ENCODE data around the gene HDAC5. TPM values are rescaled to one million over a fixed set of nuclear protein-coding genes. Genes with fewer than 3 reads are reported as not detected.
"Not testable (repeated sequence)": the region's sequence is repeated elsewhere in the genome, so short reads cannot be mapped to it uniquely, and the experiment has no call there.

The HDAC5 gene
- polyA plus RNA-seq (2013, experiment 1 of 2; ENCODE audit: insufficient read length) = 92.0 TPM
- 81.0 TPM for polyA plus RNA-seq (2013, experiment 2 of 2; ENCODE audit: insufficient read length)

DNA sequence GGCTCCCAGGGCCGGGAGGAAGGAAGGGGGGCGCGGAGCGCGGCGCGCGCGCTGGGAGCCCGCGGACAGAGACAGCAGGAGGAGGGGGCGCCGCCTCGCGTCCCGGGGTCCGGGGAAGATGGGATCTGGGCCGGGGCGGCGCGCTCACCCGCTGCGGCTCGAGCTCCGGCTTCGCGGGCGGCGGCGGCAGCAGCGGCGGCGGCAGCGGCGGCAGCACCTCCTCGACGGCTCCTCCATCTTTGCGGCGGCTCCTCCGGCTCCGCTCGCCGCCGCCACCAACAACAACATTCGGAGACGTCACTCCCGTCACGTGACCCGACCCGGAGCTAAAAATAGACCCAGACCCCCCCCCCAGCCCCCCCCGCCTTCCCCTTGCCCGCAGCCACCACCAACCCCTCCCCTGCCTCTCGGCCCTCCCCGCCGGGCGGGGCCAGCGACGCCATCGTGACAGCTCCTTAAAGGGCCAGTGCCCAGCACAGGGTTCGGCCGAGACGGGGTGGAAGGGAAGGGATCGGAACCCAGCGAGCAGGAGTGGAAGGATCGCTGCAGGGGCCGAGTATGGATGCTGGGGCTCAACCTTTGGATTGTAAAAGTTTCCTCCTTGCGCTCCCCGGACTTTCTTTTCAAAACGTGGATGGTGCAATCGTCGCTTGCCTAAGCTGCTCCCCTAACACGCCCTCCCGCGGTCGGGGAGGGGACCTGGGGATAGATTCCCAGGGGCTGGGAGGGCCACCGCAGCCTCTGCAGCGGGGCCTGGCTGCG lies at the start of gene HDAC5:
Gene HDAC5 (minus strand): TSS at position 286 of the 762 bp plus-strand sequence. CDS start 6,126 bp downstream, outside the sequence.
- DNase-seq = peak; percentile 96

DNA sequence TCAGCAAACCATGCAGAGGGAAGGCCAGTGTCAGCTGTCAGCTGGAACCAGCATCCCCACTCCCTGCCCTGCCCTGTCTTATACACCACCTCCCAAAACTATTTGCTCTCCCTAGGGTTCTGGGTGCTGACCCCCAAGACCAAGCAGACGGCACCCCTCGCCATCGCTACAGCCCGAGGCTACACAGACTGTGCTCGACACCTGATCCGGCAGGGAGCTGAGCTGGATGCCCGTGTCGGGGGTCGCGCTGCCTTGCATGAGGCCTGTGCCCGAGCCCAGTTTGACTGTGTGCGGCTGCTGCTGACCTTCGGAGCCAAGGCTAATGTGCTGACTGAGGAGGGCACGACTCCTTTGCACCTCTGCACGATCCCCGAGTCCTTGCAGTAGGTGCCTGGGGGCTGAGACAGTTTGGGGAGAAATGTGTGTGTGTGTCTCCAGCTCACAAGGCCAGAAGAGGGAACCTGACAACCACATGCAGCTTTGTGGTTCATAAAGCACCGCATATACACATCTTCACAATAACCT lies 48.6 kb upstream of the HDAC5 start:
- no peak for DNase-seq

DNA sequence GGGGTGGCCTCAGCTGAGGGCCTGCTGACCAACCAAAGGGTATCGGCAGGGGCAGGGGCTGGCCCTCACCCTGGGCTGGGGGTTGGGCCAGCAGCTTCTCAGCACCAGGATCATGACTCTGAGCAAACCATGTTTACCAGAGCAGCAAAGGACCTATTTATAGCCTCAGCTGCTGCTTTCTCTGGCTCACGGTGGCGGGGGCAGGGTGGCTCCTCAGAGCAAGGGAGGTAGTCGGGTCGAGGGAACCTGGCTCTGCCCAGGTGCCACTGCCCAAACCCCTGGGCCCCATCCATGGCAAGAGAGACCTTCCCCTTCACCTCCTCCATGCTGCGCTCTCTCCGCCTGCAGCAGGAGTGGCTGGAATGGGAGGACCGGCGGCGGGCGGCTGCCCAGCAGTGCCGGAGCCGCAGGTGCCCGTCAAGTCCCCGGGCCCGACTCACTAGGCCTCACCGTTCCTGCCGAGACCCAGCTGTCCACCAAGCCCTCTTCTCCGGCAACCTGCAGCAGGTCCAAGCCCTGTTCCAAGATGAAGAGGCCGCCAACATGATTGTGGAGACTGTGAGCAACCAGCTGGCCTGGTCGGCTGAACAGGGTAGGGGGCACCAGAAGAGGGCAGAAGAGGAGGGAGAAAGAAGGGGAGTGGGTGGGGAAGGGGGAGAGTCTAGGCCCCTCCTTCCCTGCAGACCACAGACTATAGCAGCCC lies 47.2 kb upstream of the HDAC5 start, which contains the start of gene ASB16:
Gene ASB16 (plus strand): TSS at position 206 of the 703 bp plus-strand sequence. CDS start 86 bp downstream, at position 292.
- peak; percentile 18 for DNase-seq

DNA sequence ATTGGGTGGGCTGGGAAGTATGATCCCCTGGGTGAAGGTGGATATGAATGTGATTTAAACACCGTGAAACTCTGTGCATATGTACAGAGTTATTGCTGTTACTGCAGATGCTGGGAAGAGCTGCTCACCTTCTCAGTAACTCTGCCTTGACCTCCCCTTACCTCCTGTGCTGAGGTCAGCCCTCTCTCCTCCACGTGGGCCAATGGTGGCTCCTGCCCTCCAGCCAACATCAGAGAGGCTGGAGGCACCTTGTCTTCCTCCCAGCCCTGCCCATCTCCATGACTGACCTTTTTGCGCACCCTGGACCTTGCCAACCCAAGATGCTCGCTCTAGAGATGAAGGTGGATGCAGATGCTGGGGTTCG lies 46.7 kb upstream of the HDAC5 start:
- DNase-seq = no peak

DNA sequence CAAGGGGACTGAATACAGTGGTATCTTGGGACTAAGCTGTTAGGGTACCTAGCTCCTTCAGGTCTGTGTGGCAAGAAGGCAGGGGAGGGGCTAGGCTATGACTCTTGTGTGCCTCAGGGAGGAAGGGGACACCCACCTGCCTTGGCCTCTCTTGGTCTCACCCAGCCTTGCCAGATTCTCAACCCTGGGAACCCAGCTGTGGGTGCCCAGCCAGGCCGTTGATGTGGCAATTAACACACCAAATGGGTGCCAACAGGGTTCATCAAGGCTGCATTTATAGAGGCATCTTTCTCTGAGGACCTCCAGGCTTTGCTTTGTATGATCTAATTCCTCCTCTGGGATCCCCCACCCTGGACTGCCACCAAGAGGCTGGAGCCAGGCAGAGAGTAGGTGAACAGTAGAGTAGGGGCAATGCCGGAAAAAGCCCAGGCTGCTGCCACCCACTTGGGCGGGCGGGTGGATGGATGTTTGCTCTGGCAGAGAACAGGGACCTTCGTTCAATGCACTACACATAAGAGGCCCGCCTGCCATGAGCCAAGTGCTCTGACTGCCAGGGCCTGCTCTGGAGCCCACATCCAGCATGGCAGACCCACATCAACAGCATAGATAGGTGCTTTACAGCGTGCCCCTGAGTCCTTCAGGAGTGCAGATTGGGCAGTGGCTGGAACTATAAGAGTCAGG lies 43.9 kb upstream of the HDAC5 start:
- no peak for DNase-seq

DNA sequence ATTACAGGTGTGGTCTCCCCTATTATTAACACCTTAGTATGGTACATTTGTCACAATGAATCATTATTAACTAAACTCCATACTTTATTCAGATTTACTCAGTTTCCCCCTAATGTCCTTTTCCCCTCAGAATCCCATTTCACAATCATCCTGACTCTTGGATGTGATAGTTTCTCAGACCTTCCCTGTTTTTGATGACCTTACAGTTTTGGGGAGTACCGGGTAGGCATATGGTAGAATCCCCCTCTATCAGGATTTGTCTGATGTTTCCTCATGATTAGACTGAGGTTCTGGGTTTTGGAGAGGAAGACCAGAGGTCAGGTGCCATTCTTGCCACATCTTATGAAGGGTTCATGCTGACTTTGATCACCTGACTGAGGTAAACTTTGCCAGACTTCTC lies 41.0 kb upstream of the HDAC5 start:
- no peak for DNase-seq

DNA sequence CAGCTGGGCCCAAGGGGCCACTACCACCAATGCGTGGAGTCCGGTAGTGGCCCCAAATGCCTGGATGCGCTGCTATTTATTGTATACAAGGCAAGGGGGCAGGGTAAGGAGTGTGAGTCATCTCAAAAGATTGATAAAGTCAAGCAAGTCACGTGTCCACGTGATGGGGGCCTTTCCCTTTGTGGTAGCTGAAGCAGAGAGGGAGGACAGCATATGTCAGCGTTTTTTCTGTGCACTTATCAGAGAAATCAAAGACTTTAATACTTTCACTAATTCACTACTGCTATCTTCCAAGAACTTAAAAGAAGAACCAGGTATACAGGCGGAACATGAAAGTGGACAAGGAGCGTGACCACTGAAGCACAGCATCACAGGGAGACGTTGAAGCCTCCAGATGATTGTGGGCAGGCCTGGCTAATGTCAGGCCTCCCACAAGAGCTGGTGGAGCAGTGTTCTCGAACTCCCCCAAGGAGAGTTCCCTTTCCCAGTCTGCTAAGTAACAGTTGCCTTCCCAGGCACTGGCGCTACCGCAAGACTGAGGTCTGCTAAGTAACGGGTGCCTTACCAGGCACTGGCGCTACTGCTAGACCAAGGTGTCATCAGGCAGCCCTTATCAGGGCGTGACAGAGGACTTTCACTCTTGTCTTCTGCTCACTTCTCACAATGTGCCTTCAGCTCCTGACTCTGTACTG lies 36.2 kb upstream of the HDAC5 start:
- no peak for DNase-seq

DNA sequence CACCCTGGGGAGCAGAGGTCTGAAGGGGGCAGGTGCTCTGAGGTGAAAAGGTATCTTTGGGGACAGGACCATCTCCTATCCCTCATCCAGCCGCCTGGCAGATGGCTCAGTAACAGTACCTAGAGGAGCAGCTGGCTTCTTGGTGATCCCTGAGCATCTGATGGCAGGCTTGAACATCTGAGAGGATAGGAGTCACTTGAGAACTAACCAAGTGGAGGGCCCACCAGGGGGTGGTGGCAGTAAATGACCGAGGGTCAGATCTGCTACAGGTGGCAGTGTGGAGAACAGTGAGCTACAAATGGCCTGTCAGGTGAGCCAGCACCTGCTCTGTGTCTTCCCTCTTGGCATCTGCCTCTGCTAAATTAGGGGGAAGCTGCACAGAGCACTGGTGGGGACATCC lies 32.0 kb upstream of the HDAC5 start:
- no peak for DNase-seq

DNA sequence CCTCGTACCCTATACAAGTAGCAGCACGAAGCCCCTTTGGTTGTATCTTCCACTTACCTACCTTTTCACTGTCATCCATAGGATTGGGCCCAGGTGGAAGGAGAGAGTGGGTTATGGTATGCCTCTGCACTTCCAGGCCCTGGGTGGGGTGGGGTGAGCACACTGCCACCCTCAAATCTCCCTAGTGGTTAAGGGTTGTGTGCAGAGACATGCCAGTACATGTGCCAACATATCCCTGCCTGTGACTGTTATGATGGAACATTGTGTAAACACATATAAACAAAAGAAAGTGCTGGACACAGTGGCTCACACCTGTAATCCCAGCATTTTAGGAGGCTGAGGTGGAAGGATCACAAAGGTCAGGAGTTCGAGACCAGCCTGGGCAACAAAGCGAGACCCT lies 29.4 kb upstream of the HDAC5 start:
- DNase-seq = no peak

DNA sequence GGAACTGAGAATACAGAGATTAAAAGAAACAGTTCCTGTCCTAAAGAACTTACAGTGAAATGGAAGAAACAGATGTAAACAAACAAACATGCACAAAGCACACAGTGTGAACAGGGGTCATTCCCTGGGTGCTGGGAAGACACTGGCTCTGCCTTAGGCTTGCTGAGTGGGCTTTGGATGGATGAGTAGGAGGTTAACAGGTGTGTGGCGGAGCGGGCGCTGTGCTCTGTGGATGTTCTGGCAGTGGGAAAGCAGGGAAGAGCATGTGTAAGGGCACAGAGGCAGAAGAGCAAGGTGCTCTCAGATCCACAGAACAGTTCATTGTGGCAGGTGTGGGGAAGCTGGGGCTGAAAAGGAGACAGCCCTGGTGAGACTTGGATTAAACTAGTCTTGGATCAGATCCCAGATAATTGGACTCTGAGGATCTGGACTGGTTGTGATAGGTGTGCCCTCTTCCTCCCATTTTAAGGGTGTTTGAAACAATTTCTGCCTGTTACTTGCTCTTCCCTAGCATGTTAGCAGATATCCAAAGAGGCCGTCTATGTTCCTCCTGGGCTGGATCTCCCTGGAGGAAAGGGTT lies 26.4 kb upstream of the HDAC5 start:
- DNase-seq = no peak

DNA sequence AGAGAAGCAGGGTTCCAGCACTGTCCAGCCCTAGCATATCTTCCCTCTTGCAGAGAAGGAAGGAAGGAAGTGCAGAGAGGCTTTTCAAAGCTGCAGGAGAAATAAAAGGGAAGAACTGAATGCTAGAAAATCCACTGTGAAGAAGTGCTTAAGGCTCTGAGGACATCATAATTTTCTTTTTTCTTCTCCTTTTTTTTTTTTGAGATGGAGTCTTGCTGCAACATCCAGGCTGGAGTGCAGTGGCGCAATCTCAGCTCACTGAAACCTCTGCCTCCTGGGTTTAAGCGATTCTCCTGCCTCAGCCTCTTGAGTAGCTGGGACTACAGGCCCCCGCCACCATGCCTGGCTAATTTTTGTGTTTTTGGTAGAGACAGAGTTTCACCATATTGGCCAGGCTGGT lies 25.6 kb upstream of the HDAC5 start:
- not testable (repeated sequence) for DNase-seq

DNA sequence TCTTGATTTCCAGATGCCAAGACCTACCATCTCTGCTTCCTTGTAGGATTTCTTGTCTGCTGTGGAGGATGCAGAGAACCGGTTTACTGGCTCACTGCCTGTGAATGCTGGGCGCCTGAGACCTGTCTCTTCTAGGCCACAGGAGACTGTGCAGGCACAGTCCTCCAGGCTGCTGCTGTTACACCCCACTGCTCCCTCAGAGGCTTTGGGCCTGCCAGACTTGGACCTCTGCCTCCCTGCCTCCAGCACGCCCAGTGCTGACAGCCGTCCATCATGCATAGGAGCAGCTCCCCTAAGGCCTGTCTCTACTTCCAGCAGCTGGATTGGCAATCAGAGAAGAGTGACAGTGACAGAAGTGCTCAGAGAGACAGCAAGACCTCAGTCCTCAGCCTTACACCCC lies 24.4 kb upstream of the HDAC5 start:
- no peak for DNase-seq

DNA sequence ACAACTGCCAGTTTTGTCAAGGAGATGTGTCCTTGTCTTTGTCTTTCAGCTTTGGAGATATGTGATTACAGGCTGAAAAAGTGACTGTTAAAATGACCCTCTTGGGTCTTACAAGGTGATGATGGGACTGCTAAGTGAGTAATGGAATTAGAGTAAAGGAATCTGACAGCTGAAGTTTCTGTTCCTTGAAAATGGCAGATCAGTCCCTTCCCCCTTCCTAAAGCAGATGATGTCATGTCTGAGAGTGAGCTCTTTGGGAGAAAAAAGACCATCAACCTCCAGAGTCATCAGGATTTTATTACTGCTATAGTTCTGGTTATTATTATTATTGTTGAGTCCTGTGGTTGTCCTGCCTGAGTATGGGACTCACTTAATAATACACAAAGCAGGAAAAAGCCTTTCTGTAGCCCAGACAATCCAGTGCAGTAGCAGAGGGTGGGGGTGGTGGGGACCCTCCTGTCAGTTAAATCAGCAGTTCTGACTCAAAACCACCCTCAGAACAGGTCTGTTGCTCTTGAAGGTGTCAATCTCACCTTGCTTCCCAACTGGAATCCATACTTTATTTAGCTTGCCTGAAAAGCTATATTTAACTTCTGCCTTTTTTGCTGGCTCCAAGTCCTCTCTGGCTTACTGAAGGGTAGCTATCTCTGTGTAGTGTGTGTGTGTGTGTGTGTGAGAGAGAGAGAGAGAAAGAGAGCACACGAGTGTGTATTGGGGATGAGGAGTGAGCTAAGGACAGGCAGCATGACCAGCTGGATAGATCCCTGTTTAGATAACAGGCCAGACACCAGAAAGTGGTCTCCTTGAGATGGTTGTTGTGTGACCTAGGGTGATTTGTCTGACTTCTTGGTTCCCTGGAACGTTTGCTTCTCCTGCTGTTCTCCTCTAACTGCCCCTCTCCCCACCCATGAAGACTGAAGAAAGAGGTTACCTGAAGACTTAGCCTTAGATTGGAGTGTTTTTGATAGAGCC lies 23.2 kb upstream of the HDAC5 start:
- DNase-seq = no peak

DNA sequence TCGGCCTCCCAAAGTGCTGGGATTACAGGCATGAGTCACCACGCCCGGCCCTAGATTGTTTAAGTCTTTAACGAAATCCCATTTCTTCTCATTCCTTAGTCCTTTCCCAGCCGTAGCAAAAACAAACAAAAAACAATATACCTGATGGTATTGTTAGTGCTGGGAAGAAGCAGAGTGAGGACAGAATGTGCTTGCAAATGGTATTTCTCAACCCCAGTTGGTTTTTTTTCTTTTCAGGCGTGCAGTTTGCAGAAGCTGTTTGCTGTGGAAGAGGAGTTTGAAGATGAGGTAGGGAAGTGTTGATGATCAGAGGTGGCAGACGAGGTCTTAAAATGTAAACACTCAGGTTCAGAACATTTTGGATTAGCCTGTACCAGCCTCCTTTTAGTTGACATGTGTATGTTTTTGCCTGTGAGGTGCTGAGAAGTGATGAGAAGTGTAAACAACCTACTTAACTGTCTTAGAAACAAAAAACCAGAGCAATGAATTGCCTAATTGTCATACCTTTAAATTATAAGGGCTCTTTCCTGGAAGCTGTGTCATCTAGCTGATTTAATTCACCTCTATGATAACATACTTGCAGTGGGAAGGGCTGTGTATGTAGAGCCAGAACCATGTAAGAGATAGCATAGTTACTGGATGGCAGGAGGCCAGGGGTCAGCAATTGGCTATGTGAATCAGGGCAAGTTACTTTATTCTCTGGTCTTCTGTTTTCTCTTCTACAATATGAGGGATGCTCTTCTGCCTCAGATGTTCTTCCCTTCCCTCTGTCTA lies 21.7 kb upstream of the HDAC5 start:
- DNase-seq = no peak

DNA sequence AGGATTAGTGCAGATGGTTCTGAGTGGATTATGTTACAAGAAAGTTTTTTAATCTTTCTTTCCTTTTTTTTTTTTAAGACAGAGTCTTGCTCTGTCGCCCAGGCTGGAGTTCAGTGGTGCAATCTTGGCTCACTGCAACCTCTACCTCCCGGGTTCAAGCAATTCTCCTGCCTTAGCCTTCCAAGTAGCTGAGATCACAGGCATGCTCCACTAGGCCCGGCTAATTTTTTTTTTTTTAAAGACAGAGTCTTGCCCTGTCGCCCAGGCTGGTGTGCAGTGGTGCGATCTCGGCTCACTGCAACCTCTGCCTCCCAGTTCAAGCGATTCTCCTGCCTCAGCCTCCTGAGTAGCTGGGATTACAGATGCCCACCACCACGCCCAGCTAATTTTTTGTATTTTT lies 20.5 kb upstream of the HDAC5 start:
- not testable (repeated sequence) for DNase-seq

DNA sequence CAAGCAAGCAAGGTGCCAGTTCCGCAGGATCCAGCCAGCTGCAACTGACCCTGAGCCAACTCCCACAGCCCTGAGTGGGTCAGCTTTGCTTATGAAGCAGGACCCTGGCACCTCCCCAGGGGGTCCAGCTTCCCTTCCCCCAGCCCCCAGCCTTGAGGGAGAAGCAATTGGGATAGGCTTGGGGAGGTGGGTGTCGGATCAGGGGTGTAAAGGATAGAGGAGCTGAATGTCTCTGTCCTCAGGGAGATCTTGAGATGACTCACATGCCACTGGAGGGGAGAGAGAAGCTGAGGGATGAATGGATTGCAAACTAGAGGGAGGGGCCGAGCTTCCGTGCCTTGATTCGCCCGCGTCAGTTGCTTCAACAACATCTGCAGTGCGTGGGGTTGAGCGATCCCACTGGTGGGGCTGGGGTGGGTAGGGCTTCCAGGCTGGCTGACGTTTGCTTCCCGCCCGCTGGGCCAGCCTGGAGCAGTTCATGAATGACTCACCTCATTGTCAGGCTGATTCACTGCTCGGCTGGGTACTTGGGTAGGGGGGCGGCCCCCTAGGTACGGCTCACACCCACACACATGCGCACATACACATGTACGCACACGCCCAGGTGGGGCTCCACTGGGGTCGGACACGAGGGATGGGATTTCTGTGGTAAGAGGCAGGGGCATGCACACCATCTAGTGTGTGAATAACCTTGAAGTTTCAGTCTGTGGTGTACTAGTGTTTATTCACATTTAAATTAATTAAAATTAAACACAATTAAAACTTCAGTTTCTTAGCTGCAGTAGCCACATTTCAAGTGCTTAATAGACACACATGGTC lies 14.7 kb upstream of the HDAC5 start:
- peak; percentile 99 for DNase-seq

DNA sequence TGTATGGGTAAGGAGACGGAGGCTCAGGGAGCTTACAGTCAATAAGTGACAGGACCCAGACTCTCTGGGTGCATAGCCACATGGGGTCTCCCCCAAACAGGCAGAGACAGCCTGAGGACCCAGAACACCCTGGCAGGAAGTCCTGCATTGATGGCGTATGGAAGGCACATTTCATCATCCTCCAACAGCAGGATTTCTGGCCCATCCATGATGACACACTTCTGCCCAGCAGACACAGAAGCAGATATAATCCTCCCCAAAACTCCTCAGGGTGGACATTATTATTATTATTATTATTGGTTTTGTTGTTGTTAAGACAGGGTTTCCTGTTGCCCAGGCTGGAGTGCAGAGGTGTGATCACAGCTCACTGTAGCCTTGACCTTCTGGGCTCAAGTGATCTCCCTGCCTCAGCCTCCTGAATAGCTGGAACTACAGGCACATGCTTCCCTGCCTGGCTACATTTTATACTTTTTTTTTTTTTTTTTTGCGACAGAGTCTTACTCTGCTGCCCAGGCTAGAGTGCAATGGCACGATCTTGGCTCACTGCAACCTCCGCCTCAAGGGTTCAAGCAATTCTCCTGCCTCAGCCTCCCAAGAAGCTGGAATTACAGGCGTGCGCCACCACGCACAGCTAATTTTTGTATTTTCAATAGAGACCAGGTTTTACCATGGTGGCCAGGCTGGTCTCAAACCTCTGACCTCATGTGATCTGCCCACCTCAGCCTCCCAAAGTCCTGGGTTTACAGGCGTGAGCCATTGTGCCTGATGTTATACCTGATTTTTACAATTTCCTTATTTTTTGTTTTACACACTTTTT lies 11.5 kb upstream of the HDAC5 start:
- no peak for DNase-seq

DNA sequence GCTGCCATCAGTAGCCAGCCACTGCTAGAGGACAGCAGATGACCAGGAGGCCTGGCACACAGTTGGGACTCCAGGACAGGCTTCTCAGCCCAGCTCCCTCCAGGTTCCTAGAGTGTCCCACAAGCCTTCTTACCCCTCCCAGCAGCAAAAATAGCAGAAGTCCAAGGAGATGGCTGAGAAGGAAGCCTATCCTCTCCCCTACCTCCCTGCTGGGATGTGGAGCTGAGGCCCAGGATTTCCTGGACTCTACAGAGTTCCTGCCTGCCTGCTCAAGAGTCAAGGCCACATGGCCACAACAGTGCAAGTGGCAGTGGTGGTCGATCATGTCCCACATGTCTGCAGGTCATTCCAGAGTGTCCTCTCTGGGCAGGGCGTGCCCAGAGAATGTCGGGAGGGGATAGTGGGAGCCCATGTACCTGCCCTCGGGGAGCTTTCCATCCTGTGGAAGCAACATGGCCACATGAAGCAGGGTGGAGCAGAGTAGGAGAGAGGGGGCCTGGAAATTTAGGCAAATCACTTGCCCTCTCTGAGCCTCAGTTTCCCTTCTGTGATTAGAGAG lies 10.6 kb upstream of the HDAC5 start:
- no peak for DNase-seq
